Neural progenitor cell (in vitro differentiated cells): Measurements from ENCODE around the gene TP53. TPM values are rescaled to one million over a fixed set of nuclear protein-coding genes. Genes with fewer than 3 reads are reported as not detected.

Experiments used
- DNase-seq: peaks from one replicate; pipeline ENCODE4 v3.0.0-alpha.2; 2016; ENCODE audit warnings: low spot score
- H2AFZ ChIP-seq: fragments of 200-600 bp; sonication (generic); replicated peaks from 2 replicates; pipeline ENCODE4 v1.6.1; 2016; ENCODE audit warnings: antibody characterized with exemption
- H3F3A ChIP-seq: fragments of 200-600 bp; sonication (generic); 2 replicates; pipeline ENCODE4 v1.6.1; 2016; ENCODE audit warnings: antibody characterized with exemption, low read depth
- H3K27ac ChIP-seq: fragments of 200-600 bp; sonication (generic); 2 replicates; pipeline ENCODE4 v1.5.1; 2016; ENCODE audit warnings: mild to moderate bottlenecking
- H3K27me3 ChIP-seq: fragments of 200-600 bp; sonication (generic); 2 replicates; pipeline ENCODE4 v1.6.1; 2016; ENCODE audit warnings: mild to moderate bottlenecking, moderate library complexity
- H3K36me3 ChIP-seq: fragments of 200-600 bp; sonication (generic); 2 replicates; pipeline ENCODE4 v1.5.1; 2016
- H3K4me1 ChIP-seq: fragments of 200-600 bp; sonication (generic); 2 replicates; pipeline ENCODE4 v1.6.1; 2016; ENCODE audit warnings: mixed run types
- H3K4me2 ChIP-seq: fragments of 200-600 bp; sonication (generic); 2 replicates; pipeline ENCODE4 v1.6.1; 2016
- H3K4me3 ChIP-seq: fragments of 200-600 bp; sonication (generic); 2 replicates; pipeline ENCODE4 v1.5.1; 2016
- H3K79me2 ChIP-seq: fragments of 200-600 bp; sonication (generic); 2 replicates; pipeline ENCODE4 v1.6.1; 2016; ENCODE audit warnings: low read depth
- H3K9ac ChIP-seq: fragments of 200-600 bp; sonication (generic); 2 replicates; pipeline ENCODE4 v1.6.1; 2016
- H3K9me3 ChIP-seq: fragments of 200-600 bp; sonication (generic); 2 replicates; pipeline ENCODE4 v1.5.1; 2016; ENCODE audit warnings: low read depth
- H4K20me1 ChIP-seq: fragments of 200-600 bp; sonication (generic); 2 replicates; pipeline ENCODE4 v1.6.1; 2016; ENCODE audit warnings: low read depth
- H3K27ac Mint-ChIP-seq: 3 replicates; pipeline ENCODE4 v1.8.0; 2021; ENCODE audit warnings: mixed read lengths
- H3K27me3 Mint-ChIP-seq: 2 replicates; pipeline ENCODE4 v1.8.0; 2022; ENCODE audit warnings: low read depth, mild to moderate bottlenecking, inconsistent platforms, moderate library complexity, mixed read lengths; ENCODE audit not compliant: insufficient read depth
- H3K36me3 Mint-ChIP-seq: 3 replicates; pipeline ENCODE4 v1.8.0; 2021; ENCODE audit warnings: mixed read lengths
- H3K4me1 Mint-ChIP-seq: 3 replicates; pipeline ENCODE4 v1.8.0; 2021; ENCODE audit warnings: mixed read lengths
- H3K4me3 Mint-ChIP-seq: 3 replicates; pipeline ENCODE4 v1.8.0; 2021; ENCODE audit warnings: mild to moderate bottlenecking, moderate library complexity, mixed read lengths
- H3K9me3 Mint-ChIP-seq: 3 replicates; pipeline ENCODE4 v1.8.0; 2020; ENCODE audit warnings: mixed read lengths
- EZH2 ChIP-seq: fragments of 200-600 bp; sonication (generic); IDR thresholded peaks from 2 replicates; pipeline ENCODE4 v1.6.1; 2017; ENCODE audit warnings: antibody characterized with exemption, mild to moderate bottlenecking, moderate library complexity
- EZH2phosphoT487 ChIP-seq: fragments of 200-600 bp; sonication (generic); IDR thresholded peaks from 2 replicates; pipeline ENCODE4 v1.6.1; 2017; ENCODE audit warnings: antibody characterized with exemption
- total RNA-seq: library from RNA; depleted of rRNA; stranded (reverse); fragments of >200 nt; gene quantifications from 2 replicates; pipeline ENCODE4 v1.2.3, GENCODE V29; 2015; ENCODE audit warnings: low replicate concordance
- TF ChIP-seq, protein P1 (sequence below): fragments of 200-600 bp; sonication (generic); IDR thresholded peaks from 2 replicates; pipeline ENCODE4 v1.5.1; 2017; ENCODE audit warnings: antibody characterized with exemption, mild to moderate bottlenecking

Gene TP53
- total RNA-seq, 1 donor from 2014 or later: 54.9 TPM

DNA sequence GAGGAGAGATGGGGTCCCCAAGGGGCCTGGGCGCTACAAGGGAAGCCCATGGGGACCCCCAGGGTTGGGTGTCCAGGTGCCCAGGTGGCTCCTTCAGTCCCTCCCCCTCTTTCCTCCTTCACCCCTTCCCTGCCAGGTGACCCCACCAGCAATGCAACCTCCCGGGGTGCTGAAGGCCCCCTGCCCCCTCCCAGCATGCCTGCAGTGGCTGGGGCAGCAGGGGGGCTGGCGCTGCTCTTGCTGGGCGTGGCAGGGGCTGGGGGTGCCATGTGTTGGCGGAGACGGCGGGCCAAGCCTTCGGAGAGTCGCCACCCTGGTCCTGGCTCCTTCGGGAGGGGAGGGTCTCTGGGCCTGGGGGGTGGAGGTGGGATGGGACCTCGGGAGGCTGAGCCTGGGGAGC, 21.7 kb upstream of the TP53 start:
- H4K20me1 ChIP-seq: peaks cover 37% of the 10 kb centered on the region
- peaks cover 19% of the 10 kb centered on the region for H3K27me3 ChIP-seq
- no peak for DNase-seq
- Mint-ChIP-seq H3K4me3 (no peak overlapping the region), H3K4me1 (peaks cover 73% of the 10 kb centered on the region), H3K27me3 (peaks cover 12% of the 10 kb centered on the region), H3K9me3 (no peaks in the 10 kb centered on the region), H3K27ac (no peak overlapping the region), H3K36me3 (peaks cover 22% of the 10 kb centered on the region)
- H3K36me3 ChIP-seq: no peaks in the 10 kb centered on the region
- TF ChIP-seq, protein P1, sequence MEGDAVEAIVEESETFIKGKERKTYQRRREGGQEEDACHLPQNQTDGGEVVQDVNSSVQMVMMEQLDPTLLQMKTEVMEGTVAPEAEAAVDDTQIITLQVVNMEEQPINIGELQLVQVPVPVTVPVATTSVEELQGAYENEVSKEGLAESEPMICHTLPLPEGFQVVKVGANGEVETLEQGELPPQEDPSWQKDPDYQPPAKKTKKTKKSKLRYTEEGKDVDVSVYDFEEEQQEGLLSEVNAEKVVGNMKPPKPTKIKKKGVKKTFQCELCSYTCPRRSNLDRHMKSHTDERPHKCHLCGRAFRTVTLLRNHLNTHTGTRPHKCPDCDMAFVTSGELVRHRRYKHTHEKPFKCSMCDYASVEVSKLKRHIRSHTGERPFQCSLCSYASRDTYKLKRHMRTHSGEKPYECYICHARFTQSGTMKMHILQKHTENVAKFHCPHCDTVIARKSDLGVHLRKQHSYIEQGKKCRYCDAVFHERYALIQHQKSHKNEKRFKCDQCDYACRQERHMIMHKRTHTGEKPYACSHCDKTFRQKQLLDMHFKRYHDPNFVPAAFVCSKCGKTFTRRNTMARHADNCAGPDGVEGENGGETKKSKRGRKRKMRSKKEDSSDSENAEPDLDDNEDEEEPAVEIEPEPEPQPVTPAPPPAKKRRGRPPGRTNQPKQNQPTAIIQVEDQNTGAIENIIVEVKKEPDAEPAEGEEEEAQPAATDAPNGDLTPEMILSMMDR: no peak
- no peak overlapping the region for H3K4me3 ChIP-seq
- H2AFZ ChIP-seq: no peak overlapping the region
- no peak overlapping the region for H3K9ac ChIP-seq
- no peak overlapping the region for H3K27ac ChIP-seq
- H3F3A ChIP-seq: peaks cover 40% of the 10 kb centered on the region
- peaks cover 4% of the 10 kb centered on the region for H3K79me2 ChIP-seq
- H3K4me1 ChIP-seq: peaks cover 36% of the 10 kb centered on the region
- no peak overlapping the region for H3K4me2 ChIP-seq
- H3K9me3 ChIP-seq: no peaks in the 10 kb centered on the region

DNA sequence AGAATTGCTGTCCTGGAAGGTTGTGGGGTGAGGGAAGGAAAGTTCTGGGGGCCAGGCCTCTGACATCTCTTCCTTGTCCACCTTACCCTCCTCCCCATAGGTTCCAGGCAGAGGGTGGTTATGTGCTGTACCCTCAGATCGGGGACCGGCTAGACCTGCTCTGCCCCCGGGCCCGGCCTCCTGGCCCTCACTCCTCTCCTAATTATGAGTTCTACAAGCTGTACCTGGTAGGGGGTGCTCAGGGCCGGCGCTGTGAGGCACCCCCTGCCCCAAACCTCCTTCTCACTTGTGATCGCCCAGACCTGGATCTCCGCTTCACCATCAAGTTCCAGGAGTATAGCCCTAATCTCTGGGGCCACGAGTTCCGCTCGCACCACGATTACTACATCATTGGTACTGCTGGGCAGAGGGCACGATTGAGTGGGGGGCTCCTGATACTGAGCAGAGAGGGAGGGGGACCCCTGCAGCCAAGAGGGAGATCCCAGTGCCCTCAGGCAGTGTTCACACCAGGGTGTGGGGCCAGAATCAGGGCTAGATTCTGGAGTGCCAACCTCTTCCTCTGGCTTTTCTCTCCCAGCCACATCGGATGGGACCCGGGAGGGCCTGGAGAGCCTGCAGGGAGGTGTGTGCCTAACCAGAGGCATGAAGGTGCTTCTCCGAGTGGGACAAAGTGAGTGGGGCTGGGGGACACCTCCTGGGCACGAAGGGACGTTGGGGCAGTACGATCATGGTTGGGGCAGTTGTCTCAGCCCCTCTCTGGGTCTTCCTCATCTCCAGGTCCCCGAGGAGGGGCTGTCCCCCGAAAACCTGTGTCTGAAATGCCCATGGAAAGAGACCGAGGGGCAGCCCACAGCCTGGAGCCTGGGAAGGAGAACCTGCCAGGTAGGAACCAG, 20.8 kb upstream of the TP53 start:
- Histone ChIP-seq H3F3A (peaks cover 36% of the 10 kb centered on the region), H3K79me2 (peaks cover 4% of the 10 kb centered on the region), H3K9me3 (no peaks in the 10 kb centered on the region), H3K4me3 (no peak overlapping the region), H3K27me3 (peaks cover 16% of the 10 kb centered on the region), H4K20me1 (peaks cover 43% of the 10 kb centered on the region), H3K4me1 (peaks cover 40% of the 10 kb centered on the region), H3K9ac (no peak overlapping the region), H3K27ac (no peak overlapping the region), H3K36me3 (no peaks in the 10 kb centered on the region), H2AFZ (no peak overlapping the region), H3K4me2 (no peak overlapping the region)
- peaks cover 73% of the 10 kb centered on the region for H3K4me1 Mint-ChIP-seq
- DNase-seq: no peak
- no peak overlapping the region for H3K27ac Mint-ChIP-seq
- no peak for TF ChIP-seq EZH2
- TF ChIP-seq, protein P1: no peak
- no peak for TF ChIP-seq EZH2phosphoT487
- H3K36me3 Mint-ChIP-seq: peaks cover 22% of the 10 kb centered on the region
- no peaks in the 10 kb centered on the region for H3K9me3 Mint-ChIP-seq
- H3K27me3 Mint-ChIP-seq: peaks cover 12% of the 10 kb centered on the region
- peak overlapping the region; percentile 75 for H3K4me3 Mint-ChIP-seq

DNA sequence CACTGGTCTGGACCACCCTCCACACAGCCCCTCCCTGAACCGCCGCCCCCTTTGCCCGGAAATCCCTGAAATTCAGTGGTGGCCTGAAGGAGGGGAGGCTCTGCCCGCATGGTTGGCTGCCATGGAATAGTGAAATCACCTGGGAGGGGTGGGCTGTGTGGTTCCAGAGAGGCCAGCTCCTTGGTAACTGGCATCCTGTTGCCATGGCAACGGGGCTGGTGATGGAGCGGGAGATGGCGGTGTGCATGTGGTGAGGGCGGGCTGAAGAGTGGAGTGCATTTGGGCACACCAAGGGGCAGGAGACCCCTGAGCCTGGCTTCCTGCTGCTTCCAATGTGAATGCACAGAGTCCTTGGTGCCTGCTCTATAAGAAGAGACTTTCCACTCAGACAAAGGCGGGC, 20.2 kb upstream of the TP53 start:
- no peaks in the 10 kb centered on the region for H3K9me3 ChIP-seq
- peaks cover 22% of the 10 kb centered on the region for H3K36me3 Mint-ChIP-seq
- peaks cover 4% of the 10 kb centered on the region for H3K79me2 ChIP-seq
- peak; percentile 64 for DNase-seq
- no peak overlapping the region for H2AFZ ChIP-seq
- H3K27me3 Mint-ChIP-seq: peaks cover 9% of the 10 kb centered on the region
- no peak overlapping the region for H3K4me2 ChIP-seq
- H3K4me1 Mint-ChIP-seq: peaks cover 73% of the 10 kb centered on the region
- H3K4me1 ChIP-seq: peaks cover 36% of the 10 kb centered on the region
- H3K27ac Mint-ChIP-seq: no peak overlapping the region
- peaks cover 44% of the 10 kb centered on the region for H4K20me1 ChIP-seq
- no peak overlapping the region for H3K9ac ChIP-seq
- H3K36me3 ChIP-seq: no peaks in the 10 kb centered on the region
- no peaks in the 10 kb centered on the region for H3K9me3 Mint-ChIP-seq
- no peak overlapping the region for H3K27ac ChIP-seq
- no peak overlapping the region for H3K4me3 ChIP-seq
- peaks cover 32% of the 10 kb centered on the region for H3F3A ChIP-seq
- peak overlapping the region; percentile 75 for H3K4me3 Mint-ChIP-seq
- no peak for TF ChIP-seq EZH2phosphoT487
- no peak for TF ChIP-seq EZH2
- TF ChIP-seq, protein P1: no peak
- peaks cover 15% of the 10 kb centered on the region for H3K27me3 ChIP-seq
